Left hindlimb (tissue), 1 donor: Measurements from ENCODE around the gene PLOD3.

ENCODE experiments used
- DNase-seq: peaks from one replicate; pipeline ENCODE4 v3.0.0-alpha.2; 2018

PLOD3 gene

DNA sequence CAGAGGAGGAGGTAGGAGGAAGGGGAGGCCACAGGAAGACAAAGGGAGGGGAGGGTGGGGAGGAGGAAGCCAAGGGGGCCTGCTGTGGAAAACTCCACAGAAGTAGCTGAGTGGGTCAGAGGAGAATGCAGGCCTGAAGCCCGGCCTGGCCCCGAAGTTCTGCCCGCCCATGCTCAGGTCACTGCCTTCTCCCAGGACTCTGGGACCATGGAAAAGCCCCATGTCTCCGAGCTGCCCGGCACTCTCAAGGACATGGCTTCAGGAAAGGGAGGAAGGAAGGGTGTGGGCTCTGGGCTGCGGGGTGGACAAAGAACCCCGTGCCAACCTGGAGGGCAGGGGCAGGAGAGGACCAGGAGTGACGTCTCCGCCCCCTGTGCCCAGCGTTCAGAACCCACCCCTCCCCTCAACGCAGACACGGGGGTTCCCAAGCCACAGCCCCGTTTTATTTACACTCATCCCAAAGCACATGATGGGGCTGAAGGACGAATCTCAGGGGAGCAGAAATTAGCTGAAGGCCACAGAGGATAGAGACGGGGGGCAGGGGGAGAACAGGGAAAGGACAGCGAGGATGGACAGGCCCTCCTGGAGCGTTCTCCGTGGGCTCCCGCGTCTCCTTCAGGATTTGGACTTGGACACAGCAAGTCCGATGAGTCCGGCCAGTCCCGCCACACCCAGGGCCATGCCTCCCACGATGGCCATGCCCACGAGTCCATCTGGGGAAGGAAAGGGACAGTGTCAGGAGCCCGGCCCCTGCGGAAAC, 22.0 kb upstream of the PLOD3 start:
- no peak for DNase-seq

DNA sequence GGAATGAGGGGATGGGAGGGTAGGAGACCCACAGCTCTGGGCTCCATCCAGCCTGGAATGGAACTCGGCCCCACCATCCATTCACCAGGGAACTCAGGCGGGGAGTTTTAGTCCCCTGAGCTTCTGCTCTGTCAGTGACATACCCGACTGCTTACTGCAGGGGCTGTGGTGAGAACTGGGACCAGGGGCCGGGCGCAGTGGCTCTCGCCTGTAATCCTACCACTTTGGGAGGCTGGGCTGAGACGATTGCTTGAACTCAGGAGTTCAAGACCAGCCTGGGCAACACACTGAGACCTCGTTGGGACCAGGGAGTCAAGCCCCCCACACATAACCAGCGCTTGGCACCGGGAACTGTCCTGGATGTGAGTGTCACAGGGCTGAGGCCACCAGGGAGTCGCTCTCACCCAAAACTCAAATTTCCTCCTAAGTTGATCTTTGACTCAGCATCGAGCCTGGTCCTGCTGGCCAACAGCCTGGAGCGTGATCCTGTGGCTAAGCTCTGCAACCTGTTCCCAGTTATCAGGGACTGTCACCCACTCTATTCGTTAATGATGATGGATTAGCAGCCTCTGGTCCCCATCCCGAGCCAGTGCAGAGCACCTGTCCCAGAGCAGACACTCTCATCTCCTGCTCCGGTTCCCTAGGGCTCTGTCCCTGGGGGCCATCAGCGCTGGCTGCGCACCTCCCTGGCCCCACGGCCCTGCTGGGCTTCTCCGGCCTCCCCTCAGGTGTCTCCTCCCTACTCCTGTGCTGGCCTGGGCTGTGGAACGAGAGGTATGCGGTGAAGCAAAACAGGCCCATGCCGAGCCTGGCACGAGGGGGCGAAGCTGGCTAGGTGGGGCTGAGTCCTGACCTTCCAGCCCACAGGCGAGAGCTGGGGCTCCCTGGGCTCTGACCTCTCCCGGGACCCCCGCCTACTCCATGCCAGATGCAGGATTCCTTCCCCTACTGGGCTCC, 21.1 kb upstream of the PLOD3 start:
- no peak for DNase-seq

DNA sequence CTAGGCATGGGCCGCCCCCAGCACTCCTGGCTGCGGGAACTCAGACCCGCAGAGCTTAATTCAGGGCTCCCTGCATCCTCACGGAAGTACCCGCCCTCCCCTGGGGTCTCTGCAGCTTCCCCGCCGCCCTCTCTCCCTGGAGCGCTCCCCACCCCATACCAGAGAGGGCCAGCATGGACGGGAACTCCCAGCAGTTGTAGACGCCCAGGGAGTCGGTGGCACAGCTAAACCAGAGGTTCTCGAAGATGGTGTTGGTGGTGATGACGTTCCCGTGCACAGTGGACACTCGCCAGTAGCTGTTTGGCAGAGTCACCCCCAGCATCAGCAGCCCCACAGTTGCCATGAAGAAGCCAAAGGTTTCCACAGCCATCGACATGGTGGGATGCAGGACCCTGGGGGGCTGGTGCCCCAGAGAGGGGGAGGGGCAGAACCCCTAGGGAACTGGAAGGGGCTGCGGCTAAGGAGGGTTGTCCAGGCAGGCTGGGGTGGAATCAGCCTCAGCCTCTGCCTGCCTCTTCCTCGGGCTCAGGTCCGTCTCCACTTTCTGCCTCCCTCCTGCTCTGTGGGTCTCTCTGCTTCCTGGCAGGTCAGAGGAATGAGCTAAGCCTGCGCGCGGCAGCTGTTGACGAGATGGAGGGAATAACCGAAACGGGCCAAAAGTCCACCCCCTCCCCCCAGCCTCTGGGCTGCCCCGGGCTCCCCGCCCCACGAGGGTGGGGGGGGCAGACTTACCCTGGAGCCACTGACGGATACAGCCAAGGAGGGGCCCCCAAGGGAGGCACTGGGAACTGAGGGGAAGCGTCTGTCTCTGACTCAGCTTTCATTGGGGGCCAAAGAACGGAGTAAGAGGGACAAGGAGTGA, 20.1 kb upstream of the PLOD3 start, which contains the start of gene CLDN15:
Gene CLDN15, minus strand, starts transcription at position 597 of the 862 bp plus-strand sequence. Its CDS starts 221 bp downstream, at position 376.
- DNase-seq = peak; percentile 76

DNA sequence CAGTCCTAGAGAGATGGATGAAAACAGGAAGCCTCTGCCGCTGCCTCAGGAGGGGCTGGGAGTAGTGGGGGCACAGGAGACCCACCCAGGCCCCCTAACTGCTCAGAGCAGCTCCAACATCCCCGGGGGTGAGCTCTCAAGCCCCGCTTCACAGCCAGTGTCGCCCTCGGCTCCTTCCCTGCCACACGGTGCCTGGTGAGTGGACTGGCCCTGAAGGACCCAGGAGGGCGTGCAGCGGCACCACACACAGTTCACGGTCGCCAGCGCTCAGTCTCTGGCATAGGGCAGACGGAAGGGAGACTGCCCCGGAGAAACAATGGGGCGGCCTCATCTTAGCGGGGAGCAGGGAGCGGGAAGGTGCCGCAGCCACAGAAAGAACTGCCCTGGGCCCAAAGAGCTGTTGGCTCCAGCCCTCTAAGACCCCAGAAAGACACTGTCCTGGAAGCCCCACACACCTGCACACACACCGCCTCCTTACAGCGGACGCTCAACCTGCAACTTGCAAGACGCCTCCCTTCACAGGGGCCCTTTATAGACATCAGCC, 19.0 kb upstream of the PLOD3 start:
- no peak for DNase-seq

DNA sequence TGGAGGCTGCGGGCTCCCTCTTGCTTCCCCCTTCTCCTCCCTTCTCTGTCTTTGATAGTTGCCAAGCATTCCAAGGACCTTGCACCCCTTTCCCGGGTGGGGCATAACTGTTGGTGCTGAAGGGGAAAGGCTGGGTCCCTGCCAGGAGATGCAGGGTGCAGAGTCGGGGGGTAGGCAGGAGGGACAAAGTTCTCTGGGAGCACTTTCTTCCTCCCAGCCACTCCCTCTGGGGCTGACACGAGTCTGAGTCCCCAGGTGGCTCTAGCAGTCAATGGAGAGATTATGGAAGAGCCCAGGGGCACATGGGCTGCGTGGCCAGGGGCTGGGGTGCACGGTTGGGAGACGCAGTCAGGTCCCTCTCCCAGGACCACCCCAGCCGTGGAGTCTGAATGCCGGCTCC, 18.1 kb upstream of the PLOD3 start:
- DNase-seq = no peak

DNA sequence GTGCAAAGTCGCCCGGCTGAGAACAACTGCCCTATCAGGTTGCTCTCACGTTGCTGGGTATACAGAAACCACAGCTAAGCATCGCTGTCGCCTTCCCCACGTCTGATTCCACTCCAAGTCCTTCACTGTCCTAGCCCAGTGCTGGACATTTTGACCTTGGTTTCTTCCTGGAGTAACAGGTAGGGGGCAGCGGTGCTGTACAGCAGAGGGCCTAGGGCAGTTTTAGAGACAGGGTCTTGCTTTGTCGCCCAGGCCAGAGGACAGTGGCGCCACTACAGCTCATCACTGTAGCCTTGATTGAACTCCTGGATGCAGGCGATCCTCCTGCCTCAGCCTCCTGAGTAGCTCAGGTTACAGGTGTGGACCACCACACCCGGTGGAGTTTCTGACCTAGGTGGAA, 17.7 kb upstream of the PLOD3 start:
- DNase-seq = no peak

DNA sequence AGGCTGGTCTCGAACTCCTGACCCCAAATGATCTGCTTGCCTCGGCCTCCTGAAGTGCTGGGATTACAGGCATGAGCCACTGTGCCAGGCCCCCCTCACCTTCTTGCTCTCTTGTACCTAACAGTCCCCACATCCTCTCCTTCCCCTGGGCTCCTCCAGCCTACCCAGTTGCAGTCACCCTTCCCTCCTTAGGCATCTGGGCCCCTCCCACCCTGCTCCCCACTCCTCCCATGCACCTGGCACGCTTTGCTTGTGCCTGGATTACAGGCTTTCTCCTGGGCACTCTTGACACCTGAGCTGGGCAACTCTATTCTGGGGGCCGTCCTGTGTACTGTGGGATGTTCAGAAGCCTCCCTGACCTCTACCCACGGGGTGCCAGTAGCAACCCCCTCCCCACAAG, 17.3 kb upstream of the PLOD3 start:
- no peak for DNase-seq

DNA sequence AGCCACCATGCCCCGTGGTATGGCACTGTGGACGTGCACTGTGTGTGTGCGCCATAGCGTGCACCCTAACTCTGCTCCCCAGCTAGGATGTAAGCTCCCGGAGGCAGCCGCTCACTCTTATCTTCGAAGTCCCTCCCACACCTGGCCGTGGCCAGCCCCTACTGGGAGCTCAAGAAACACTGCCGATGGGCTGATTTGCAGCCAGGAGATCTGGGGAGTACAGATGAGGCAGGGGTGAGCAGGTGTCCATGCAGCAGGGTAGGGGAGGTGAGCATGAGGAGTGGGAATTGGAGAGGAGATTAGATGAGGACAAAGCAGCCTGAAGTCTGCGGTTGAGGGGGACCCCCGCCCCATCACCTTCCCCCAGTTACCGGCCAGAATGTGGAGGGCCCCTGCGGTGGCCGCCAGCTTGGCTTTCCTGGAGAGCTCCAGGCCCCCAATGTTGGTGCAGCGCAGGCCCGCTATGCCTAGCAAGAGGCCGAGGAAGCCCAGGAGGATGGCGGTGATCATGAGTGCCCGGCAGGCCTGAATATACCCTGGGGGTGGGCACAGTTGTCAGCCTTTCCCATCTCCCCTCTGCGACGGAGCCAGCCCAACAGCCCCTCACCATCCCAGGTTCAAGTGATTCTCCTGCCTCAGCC, 16.6 kb upstream of the PLOD3 start:
- DNase-seq = no peak

DNA sequence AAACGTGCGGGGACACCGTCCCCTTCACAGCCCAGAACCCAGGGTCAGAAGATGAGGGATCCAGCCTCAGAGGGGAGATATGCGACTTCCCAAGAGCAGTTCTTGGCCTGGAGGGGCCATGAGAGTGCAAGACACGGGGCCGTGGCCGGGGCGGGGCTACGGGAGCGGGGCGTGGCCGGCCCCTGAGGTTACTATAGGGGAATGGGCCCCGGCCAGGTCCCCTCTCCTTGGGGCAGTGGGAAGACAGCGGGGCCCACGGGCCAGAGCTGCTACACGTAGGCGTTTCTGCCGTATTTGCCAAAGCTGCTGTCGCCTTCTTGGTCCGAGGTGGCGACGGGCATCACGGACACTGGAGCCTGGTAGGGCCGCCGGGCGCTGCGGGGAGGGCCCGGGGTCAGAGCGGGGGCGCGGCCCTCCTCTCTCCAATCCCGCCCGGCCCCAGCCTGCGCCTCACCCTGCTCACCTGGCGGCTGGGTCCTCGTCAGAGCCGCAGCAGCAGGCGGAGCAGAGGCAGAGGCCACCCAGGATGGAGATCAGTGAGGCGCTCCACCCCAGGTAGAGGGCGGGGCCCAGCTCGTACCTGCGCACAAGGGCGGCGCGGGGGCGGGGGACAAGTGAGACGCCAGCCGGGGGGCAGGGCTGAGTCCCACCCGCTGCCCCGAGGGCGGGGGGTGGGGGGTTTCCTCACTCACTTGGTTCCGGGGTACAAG, 14.9 kb upstream of the PLOD3 start:
- DNase-seq = no peak

DNA sequence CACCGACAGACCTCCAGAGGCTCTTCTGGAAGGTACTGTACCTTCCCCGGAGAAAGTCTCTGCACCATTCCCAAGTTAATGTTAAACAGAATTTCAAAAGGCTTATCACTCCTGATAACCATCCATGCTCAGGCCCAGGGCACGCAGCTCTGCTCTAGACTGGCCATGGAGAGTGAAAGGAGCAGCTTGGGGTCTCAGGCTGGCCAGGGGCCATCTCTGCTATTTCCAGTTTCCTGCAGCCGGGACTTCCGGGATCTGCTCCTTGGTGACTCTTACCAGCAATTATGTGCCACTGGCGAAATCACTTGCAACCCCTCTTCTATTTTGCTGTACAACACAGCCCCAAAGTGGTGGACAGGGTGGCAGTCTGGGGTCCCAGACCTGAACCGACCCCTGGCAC, 14.3 kb upstream of the PLOD3 start:
- no peak for DNase-seq

DNA sequence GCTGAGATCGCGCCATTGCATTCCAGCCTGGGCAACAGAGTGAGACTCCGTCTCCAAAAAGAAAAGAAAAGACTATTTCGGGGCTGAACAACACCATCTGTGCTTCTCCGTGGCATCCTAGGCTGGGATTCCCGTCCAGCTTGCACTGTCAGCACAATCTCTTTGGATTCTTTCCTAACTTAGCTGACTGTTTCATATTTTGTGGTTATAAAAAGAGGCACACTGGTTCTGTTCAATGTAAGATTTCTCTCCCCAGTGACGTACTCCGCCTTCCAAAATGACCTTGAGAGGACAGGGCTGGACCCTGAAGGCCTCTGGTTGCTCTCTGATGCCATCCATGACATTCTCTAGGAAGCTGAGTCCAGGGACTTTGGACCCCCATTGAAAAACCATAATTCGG, 9.3 kb upstream of the PLOD3 start:
- no peak for DNase-seq

DNA sequence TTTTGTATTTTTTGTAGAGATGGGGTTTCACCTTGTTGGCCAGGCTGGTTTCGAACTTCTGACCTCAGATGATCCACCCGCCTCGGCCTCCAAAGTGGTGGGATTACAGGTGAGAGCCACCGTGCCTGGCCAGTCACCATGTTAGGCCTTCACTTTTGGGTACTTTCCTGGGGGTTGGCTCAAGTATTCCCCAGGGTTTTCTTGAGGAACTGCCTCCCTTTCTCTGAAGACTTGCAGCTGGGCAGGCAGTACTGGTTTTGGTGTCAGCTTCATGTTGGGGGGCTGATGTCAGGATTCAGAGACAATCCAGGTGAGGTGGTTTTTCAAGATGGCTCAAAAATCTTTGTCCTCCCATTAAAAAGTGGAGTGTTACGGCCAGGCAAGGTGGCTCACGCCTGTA, 8.3 kb upstream of the PLOD3 start:
- DNase-seq = no peak

DNA sequence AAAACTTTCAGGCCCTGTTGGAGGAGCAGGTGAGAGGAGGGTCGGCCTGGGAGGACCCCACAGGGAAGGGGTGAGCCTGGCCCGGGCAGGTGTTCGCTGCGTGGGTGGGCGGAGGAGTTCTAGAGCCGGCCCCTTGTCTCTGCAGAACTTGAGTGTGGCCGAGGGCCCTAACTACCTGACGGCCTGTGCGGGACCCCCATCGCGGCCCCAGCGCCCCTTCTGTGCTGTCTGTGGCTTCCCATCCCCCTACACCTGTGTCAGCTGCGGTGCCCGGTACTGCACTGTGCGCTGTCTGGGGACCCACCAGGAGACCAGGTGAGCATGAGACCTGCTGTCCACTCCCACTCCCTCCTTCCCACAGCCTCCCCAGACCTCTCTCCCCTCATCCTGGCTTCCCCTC, 6.1 kb upstream of the PLOD3 start:
- no peak for DNase-seq

DNA sequence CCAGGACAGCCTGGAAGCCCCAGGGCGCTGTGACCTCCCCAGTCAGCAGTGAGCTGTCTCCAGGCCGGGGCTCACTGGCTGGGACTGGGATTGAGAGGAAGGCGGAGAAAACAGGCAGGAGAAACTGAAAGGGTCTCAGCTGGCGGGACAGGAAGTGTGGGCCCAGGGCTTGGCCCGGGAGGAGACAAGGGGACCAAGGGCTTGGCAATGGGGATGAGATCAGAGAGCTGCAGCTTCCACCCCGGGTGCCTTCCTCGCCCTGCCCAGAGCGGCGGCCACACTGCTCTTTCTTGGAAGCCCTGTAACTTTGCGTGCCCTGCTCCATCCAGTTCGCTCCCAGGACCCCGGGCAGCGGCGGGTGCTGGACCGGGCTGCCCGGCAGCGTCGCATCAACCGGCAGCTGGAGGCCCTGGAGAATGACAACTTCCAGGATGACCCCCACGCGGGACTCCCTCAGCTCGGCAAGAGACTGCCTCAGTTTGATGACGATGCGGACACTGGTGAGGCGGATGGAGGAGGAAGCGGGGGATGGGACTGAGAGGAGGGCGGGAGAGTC, 5.0 kb upstream of the PLOD3 start:
- DNase-seq = no peak

DNA sequence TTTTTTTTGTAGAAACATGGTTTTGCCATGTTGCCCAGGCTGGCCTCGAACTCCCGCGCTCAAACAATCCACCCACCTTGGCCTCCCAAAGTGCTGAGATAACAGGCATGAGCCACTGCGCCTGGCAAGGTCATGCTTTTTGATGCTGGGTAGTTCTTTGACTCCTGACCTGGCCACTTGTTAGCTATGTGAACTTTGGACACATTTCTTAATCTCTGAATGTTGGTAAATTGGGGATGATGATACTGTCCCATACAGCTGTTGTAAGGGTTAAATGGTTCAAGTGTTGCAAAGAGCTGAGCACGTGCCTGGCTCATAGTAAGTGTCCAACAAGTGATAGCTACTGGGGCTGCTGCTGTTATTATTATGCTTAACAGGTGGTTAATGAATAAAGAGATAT, 2.9 kb upstream of the PLOD3 start:
- DNase-seq = no peak

DNA sequence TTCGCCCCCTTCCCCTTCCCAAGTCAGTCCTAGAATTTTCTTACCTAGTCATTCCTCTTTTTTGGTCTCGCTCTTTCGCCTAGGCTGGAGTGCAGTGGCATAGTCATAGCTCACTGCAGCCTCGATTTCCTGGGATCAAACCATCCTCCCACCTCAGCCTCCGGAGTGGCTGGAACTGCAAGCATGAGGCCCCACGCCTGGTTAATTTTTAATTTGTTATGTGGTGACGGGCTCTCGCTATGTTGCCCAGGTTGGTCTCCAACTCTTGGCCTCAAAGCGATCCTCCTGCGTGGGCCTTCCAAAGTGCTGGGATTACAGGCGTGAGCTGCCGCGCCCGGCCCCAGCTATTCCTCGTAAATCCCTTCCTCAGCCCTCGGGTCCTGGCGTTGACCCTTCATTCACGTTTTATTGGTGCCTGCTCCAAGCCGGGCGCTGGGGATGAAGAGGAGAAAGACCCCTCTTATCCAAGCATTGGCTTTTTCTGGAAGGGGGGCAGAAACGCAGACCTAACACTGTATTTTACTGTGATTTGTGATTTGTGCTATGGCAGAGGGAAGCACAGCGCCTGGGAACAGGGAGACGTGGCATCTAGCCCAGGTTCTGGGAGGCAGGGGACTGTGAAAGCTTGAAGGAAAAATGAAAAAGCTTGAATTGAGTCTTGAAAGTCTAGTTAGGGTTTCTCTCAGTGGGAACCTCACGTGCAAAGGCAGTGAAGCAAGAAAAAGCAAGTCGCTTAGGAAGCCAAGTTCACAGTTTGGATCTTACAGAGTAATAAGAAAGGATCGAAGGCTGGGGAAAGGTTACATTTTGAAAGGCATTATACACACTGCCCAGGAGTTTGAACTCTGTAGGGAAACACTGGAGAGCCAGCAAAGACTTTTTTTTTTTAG, 1.1 kb upstream of the PLOD3 start:
- no peak for DNase-seq

DNA sequence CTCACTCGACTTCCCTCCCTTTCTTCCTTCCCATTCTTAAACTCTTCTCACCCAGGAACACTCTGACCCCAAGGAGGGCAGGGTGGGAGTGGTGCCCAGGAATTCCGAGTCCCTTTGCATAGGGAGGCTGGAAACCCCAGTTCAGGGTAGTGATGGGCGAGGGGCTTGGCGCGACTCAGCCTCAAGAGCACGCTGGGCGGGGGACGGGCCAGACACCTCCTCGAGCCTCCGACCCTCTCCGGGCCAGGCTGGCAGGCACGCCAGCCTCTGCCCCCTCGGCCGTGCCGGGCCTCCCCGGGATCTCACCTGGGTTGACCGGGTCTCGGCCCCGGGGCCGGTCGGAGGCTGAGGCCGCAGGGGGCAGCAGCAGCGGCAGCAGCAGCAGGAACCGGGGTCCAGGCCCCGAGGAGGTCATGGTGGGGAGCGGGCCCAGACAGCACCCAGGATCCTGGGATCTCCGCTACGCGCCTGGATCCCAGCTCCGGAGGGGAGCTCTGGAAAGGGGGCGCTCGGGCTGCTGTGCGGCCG, 457 bp downstream of the PLOD3 start:
- no peak for DNase-seq

DNA sequence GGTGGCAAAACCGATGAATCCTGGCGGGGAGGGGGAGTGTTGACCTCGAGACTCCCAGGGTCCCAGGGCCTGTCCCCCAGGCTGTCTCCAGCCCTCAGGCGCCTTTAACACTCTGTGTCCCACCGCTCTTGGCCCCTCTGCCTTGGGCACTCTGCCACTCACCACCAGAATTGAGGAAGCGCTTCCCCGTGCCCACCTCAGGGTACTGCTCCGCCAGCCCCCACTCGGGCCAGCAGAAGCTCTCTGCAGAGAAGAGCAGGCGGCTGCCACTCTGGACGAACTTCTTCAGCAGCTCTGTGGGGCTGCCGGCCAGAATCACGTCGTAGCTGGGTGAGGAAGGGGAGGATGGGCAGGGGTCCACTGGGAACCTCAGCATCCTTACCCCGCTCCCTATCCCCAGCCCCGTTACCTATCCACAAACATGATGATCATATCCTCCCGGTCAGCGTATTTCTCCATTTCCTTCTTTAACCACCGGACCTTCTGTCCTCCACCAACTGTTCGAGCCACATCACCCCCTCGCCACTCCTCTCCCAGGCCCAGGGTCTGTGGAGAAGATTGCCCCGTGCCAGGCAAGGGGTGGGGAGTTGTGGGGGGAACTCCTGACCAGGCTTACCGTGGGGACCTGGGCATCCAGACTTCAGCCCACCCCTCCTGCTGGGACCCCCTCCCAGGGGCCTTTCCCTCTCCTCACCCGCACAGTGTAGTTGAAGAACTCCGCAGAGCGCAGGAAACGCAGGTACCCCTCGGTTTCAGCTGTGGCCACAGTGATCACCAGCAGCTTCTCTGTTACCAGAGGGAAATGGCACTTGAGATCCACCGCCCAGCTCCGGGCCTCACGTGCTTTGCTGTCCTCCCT, 1.2 kb downstream of the PLOD3 start:
- no peak for DNase-seq

DNA sequence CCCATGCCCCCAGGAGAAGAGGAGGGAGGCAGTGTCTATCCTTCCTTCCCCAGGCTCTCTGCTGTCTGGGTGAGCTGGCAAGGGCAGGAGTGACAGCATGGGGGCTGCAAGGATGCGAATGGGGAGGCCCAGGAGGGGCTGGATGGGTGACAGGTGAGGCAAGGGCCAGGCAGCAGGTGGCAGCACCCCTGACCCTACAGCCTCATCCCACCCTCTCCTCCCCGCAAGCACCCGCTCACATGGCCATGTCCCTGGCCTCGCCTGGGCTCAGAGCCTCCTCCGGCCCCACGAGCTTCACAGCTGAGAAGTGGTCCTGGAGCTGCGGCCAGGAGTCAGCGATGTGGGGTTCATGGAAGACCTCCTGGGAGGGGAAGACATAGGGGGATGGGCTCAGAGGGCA, 5.4 kb downstream of the PLOD3 start:
- no peak for DNase-seq
